ENCODE results near the gene C3orf70. TPM values are rescaled to one million over a fixed set of nuclear protein-coding genes. Genes with fewer than 3 reads are reported as not detected.
"Not testable (repeated sequence)": the region's sequence is repeated elsewhere in the genome, so short reads cannot be mapped to it uniquely, and the experiment has no call there.

The C3orf70 gene
- total RNA-seq, 2 donors from 2014 or later, result 38.5 to 46.1 TPM

- DNase-seq (ENCODE audit: low spot score), result no peak
- intact Hi-C loops (cut with DNase I), result no loop called here
Measured at GRCh38 chr3:185153861-185154629, 1.2 kb upstream of the C3orf70 start.

GRCh38 chr3:185153171-185153771 is 411 bp upstream of the C3orf70 start:
- intact Hi-C loops (cut with DNase I), result no loop called here
- no peak for DNase-seq (ENCODE audit: low spot score)

- intact Hi-C loops (cut with DNase I), result no loop called here
- DNase-seq (ENCODE audit: low spot score), result no peak
Measured at GRCh38 chr3:185151964-185152409, 873 bp downstream of the C3orf70 start.

- no peak for DNase-seq (ENCODE audit: low spot score)
- intact Hi-C loops (cut with DNase I), result no loop called here
Measured at GRCh38 chr3:185151101-185151963, 1.5 kb downstream of the C3orf70 start.

GRCh38 chr3:185150561-185150960 is 2.3 kb downstream of the C3orf70 start:
- no peak for DNase-seq (ENCODE audit: low spot score)
- intact Hi-C loops (cut with DNase I), result no loop called here

DNA sequence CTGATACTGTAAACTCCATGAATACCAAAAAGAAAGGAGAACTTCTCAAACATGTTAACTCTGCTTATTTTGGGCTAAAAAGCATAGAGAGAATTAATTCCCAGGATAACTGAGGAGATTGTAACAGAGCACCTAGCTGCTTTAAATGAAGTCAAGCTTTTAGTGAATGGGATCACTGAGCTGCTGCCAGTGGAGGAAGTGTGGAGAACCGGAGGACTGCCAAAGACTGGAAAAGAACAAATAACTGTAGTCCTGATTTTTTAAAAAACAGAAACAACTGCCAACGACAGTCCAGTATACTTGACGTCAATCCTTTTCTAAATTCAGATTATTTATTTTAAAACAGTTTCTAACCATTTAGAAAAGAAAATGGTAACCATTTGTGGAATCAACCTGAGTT is 3.3 kb downstream of the C3orf70 start:
- intact Hi-C loops (cut with DNase I), result no loop called here
- no peak for DNase-seq (ENCODE audit: low spot score)

- DNase-seq (ENCODE audit: low spot score), result no peak
Measured at GRCh38 chr3:185145511-185145910, 7.3 kb downstream of the C3orf70 start.

DNA sequence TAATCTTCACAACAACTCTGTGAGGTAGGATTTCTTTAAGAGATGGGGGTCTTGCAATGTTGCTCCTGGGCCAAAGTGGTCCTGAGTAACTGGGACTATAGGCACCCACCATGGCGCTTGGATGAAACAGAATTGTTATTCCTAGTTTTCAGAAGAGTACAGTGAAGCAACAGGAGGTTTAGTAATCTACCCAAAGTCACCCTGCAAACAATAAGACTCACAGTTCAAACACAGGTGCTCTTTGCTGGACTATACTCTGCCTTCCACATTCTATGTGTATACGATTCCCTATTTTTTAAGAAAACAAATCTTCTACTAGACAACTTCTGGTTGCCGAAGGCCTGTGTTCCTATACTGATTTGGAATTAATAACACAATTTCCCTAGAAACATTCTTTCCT is 8.1 kb downstream of the C3orf70 start:
- intact Hi-C loops (cut with DNase I), result no loop called here

More at GRCh38 chr3:185145511-185145910, 7.3 kb downstream of the C3orf70 start:
- intact Hi-C loops (cut with DNase I), result no loop called here

DNA sequence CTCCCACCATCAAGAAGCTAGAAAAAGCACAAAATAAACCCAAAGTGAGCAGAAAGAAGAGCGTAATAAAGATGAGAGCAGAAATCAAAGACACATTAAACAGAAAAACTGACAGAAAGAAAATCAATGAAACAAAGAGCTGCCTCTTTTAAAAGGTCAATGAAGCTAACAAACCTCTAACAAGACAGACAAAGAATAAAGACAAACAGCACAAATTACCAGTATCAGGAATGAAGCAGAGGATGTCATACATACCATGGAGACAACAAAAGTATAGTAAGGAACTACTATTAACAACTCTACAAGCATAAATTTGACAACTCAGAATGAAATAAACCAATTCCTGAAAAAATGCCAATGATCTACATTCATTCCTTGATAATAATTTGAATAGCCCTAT is 15.0 kb downstream of the C3orf70 start:
- intact Hi-C loops (cut with DNase I), result no loop called here
- no peak for DNase-seq (ENCODE audit: low spot score)

More for the DNA sequence above, 8.1 kb downstream of the C3orf70 start:
- no peak for DNase-seq (ENCODE audit: low spot score)

- DNase-seq (ENCODE audit: low spot score), result no peak
- intact Hi-C loops (cut with DNase I), result no loop called here
Measured at GRCh38 chr3:185134509-185134908, 18.4 kb downstream of the C3orf70 start.

DNA sequence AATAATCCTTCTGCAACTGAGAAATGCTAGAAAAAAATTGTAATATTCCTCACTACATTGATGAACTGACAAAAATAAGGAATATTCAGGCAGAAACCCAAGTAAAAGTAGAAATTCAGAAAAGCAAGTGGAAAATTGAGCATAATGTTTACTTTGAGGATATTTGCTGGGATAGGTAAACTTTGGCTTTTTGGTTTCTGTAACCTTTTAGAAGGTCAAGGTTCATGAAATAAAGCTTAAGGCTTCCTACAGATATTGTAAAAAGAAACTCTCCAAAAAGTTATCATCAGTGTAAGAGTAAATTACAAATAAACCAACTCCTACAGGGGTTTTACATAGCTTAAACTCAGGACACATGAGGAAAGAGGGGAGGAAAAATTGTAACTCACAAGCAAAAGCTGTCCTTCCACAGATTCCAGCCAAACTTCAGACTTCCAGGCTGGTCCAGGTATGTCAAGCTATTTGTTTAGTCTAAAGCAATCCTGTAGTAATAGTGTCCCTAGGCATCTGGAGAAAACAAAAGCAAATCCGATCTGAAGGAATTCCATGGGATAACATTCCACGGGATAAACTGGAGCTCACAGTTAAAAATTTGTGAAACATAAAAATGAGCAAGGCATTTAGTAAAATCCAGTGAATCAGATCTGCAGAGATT is 21.1 kb downstream of the C3orf70 start:
- no peak for DNase-seq (ENCODE audit: low spot score)
- intact Hi-C loops (cut with DNase I), result no loop called here

- no peak for DNase-seq (ENCODE audit: low spot score)
- intact Hi-C loops (cut with DNase I), result no loop called here
Measured at GRCh38 chr3:185129083-185129482, 23.8 kb downstream of the C3orf70 start.

GRCh38 chr3:185126201-185126600 is 26.7 kb downstream of the C3orf70 start:
- intact Hi-C loops (cut with DNase I), result no loop called here
- no peak for DNase-seq (ENCODE audit: low spot score)

DNA sequence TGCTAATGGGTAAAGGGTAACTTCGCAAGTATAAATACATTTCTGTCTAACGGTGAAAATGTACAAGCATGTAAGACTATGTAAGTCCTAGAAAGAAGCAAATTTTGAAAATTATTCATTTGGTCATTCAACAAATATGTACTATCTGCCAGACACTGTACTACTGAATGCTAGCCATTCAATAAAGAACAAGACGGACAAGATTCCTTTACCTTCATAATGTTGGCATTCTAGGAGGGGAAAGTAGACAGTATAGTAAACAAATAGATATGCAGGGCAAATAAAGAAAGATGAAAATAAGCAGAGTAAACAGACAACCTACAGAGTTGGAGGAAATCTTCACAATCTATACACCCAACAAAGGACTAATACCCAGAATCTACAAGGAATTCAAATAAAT is 32.7 kb downstream of the C3orf70 start:
- intact Hi-C loops (cut with DNase I), result no loop called here

GRCh38 chr3:185115371-185115770 is 37.5 kb downstream of the C3orf70 start:
- intact Hi-C loops (cut with DNase I), result no loop called here
- DNase-seq (ENCODE audit: low spot score), result no peak

More for the DNA sequence above, 32.7 kb downstream of the C3orf70 start:
- DNase-seq (ENCODE audit: low spot score), result no peak

DNA sequence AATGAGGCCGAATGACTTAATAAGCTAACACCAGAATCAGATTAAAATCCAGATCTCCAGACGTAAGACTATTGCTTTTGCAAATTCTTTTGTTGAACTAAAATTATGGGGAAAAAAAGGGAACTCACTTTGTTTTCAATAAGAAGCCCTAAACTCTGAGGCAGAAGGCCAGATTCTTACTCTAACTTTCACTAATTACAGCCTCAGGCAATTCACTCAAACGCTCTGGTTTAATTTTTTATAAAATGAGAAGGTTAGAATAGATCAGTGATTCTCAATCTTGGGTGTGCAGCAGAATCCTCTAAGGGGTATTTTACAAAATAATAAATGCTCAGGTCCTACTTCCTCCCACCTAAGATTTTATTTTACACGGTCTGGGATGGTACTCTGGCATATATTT is 38.1 kb downstream of the C3orf70 start:
- intact Hi-C loops (cut with DNase I), result no loop called here
- DNase-seq (ENCODE audit: low spot score), result no peak

GRCh38 chr3:185112186-185112585 is 40.7 kb downstream of the C3orf70 start:
- intact Hi-C loops (cut with DNase I), result no loop called here
- no peak for DNase-seq (ENCODE audit: low spot score)

- intact Hi-C loops (cut with DNase I); DNase-seq (ENCODE audit: low spot score): not testable (repeated sequence)
Measured at GRCh38 chr3:185109012-185109411, 43.8 kb downstream of the C3orf70 start.

DNA sequence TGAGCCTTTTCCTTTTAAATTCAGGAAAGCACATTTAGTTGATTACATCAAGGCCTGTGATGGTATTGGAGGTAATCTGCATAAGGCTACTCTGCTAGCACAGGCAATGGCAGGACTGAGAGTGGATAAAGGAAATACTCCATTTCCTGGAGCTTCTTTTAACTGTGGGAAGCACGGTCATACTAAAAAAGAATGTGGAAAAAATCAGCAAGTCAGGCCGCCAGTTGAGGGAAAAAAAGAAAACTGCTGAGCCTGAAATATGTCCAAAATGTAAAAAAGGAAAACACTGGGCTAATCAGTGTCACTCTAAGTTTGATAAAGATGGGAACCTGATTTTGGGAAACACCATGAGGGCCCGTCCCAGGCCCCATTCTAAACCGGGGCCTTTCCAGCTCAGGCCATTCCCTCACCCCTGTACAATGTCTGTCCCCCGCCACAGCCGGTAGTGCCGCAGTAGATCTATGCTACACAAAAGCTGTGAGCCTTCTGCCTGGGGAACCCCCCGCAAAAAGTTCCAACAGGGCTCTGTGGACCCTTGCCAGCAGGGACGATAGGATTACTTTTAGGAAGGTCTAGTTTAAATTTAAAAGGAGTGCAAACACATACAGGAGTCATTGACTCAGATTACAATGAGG is 46.5 kb downstream of the C3orf70 start:
- DNase-seq (ENCODE audit: low spot score); intact Hi-C loops (cut with DNase I): not testable (repeated sequence)

Measured in posterior vena cava (tissue), 2 donors.